HG03097 (cell line): Measurements from ENCODE around the gene LOC128125822.
"Not testable (repeated sequence)": the region's sequence is repeated elsewhere in the genome, so short reads cannot be mapped to it uniquely, and the experiment has no call there.

Experiments used
- ATAC-seq: cut with Tn5 transposase; IDR thresholded peaks from one replicate; pipeline ENCODE4 v1.9.1; 2021; ENCODE audit not compliant: unreplicated experiment, low FRiP score

The LOC128125822 gene

GRCh38 chr6:63572044-63572746 is at the start of gene LOC128125822, which contains the start of gene PTP4A1:
LOC128125822 (plus strand) TSS chr6:63572480.
PTP4A1 (plus strand) TSS chr6:63572480; CDS start chr6:63576881, 4,401 bp downstream.
- ATAC-seq, result peak; percentile 91

DNA sequence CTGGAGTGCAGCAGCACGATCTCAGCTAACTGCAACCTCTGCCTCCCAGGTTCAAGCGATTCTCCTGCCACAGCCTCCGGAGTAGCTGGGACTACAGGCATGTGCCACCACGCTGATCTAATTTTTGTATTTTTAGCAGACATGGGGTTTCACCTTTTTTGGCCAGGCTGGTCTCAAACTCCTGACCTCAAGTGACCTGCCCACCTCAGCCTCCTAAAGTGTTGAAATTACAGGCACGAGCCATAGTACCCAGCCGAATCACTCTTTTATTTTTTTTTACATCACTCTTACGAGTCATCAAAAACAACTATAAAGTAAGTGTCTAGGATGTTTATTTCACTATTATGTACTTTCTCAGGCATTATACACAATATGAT is 49.4 kb upstream of the LOC128125822 start:
- not testable (repeated sequence) for ATAC-seq

GRCh38 chr6:63523630-63524029 is 48.6 kb upstream of the LOC128125822 start:
- ATAC-seq, result no peak

- ATAC-seq, result no peak
These were observed 46.9 kb upstream of the LOC128125822 start for GRCh38 chr6:63525186-63525878.

DNA sequence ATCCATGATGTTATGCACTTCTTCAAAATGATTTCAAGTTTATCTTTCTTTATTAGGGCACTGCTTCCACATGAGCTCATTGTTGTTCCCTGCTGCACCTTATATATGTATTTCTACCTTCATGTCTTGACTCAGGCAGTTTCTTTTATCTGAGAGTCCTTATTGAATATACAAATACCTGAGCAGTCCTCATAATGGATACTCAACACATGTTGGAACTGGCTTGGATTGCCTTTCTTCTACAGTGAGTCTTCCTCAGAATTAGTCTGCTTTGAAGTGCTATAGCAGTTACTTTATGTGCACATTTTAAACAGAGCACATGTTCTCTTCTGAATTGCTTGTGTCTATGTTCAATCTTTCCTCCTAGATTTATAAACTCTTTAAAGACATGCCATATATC is 45.3 kb upstream of the LOC128125822 start:
- ATAC-seq, result no peak

- no peak for ATAC-seq
These were observed 44.4 kb upstream of the LOC128125822 start for GRCh38 chr6:63527658-63528514.

- ATAC-seq, result no peak
These were observed 42.8 kb upstream of the LOC128125822 start for GRCh38 chr6:63529498-63529897.

DNA sequence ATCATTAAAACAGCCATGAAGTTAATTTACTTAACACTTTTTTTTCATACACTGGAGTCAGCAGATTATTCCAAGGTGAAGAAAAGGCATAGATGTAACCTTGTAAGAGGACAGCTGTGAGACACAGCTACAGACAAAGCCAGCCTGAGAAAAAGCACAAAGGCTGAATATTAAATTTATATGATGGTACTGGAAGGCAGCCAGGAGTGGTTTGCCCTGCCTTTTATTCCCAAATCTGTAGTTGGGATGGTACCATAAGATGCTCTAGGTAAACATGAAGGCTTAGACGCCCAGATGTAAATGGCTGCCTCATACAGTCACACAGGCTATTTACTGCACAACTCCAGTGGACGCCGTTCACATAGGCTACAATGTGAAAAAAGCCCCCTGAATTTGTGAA is 42.1 kb upstream of the LOC128125822 start:
- no peak for ATAC-seq

- no peak for ATAC-seq
These were observed 41.3 kb upstream of the LOC128125822 start for GRCh38 chr6:63530991-63531390.

- ATAC-seq, result no peak
These were observed 39.3 kb upstream of the LOC128125822 start for GRCh38 chr6:63533026-63533425.

DNA sequence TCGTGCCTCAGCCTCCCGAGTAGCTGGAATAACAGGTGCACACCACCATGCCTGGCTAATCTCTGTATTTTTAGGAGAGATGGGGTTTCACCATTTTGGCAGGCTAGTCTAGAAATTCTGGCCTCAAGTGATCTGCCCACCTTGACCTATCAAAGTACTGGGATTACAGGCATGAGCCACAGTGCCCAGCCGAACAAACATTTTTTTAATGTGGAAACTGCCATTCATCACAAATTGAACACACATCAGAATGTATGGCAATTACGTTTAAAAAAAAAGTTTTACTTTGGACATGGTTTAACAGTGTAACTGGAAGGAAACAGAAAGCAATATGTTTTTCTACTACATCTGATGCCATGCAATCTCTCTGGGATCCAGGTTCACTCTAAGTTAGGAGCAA is 38.3 kb upstream of the LOC128125822 start:
- ATAC-seq, result no peak

DNA sequence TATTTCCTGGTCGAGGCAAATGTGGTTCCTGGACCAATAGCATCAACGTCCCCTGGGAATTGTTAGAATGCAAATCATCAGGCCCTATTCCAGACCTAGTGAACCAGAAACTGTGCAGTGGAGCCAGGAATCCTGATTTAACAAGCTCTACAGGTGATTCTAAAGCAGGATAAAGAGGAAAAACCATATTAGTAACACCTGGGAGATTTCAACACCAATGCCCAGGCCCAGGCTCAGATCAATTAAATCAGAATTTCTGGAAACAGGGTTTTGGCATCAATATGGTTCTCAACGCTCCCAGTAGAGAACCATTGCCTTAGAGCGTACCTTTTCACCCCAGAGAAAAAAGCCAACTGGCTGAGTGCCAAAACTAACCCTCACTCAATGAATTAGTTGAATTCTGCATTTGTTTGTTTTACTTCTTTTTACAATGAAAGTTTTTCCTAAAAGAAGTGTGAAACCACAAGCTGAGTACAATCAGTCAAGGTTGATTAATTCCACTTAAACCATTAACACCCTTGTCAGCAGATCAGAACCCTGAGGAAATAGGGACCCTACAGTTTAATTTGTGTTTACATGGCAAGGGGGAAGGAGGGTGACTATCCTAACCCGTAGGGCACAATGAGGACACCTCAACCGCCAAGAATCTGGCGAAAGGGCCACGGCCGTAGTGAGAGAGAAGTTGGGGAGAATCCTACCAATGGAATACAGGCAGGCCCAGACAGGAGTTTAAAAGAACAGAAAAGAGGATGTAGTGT is 34.9 kb upstream of the LOC128125822 start:
- no peak for ATAC-seq

GRCh38 chr6:63537959-63538300 is 34.4 kb upstream of the LOC128125822 start:
- no peak for ATAC-seq

GRCh38 chr6:63538550-63538949 is 33.7 kb upstream of the LOC128125822 start:
- no peak for ATAC-seq

DNA sequence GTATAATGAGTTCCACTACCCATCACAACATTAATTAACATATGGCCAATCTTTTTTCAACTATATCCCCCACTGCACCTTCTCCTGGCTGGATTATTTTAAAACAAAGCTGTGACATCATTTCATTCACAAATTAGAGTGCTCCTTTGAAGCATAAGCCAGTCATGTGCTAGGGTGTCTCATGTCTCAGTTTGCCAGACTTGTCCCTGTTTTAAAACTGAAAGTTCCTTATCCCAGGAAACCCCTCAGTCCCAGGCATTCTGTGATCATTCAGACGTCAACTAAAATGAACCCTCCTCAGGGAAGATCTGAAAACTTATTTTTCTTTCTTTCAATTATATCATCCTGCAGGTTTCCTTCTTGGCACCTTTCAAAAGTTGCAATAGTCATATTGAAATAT is 29.3 kb upstream of the LOC128125822 start:
- no peak for ATAC-seq

DNA sequence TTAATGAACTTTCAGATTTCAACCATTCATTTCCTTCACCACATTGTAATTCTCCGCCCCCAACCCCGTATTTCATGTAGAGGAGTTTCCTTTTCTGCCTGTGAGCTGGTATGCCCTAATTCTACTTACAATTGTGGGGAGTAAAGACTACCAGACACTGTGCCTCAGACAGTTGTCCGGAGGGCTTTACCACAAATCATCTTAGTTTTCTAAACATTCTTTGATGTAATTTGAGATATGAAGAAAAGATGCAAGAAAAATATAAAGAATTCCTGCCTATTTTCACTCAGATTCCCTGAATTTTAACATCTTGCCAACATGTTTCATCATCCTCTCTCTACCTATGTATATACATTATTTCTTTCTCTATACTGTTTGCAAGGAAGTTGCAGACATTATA is 28.3 kb upstream of the LOC128125822 start:
- ATAC-seq, result no peak

DNA sequence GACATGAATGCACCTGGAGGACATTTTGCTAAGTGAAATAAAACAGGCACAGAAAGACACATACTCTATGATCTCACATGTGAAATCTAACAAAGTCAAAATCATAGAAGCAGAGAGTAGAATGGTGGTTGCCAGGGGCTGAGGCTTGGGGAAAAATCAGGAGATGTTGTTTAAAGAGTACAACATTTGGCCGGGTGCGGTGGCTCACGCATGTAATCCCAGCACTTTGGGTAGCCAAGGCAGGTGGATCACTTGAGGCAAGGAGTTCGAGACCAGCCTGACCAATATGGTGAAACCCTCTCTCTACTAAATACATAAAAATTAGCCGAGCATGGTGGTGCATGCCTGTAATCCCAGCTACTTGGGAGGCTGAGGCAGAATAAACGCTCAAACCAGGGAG is 26.0 kb upstream of the LOC128125822 start:
- ATAC-seq, result no peak

GRCh38 chr6:63546697-63547096 is 25.6 kb upstream of the LOC128125822 start:
- ATAC-seq, result no peak

DNA sequence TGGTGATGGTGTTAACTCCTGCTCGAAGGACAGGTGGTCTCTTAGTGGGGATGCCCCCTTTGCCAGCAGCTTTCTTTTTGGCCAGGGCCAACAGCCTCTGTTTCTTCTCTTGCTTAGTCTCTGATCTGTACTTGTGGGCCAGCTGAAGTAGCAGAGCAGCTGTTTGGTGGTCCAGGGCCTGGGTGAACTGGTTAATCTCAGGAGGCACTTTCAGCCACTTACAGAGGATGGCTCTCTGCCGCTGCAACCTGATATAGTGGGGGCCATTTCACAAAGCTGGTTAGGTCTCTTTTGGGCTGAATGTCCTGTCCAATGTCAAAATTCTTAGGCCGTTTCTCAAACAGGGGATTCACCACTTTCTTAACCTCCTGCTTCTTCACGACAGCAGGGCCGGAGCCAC is 23.2 kb upstream of the LOC128125822 start:
- no peak for ATAC-seq

DNA sequence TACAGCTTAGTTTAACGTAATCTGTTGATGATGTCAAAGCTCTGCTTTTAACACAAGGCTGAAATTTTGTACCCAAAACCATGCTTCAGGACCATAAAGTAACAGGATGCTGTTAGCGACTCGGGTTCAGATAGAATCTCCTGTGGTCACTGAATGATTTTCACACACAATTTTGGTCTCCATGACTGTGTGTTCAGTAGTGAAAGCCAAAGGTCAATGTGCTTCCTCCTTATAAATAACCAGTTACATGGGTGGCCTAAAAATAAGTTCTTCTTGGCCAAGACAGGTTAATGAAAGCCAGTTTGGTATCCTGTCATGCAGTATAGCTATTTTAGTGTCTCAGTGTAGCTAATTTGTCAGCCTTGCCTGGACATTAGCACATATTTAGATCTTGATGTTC is 19.1 kb upstream of the LOC128125822 start:
- ATAC-seq, result peak; percentile 99

- no peak for ATAC-seq
These were observed 18.4 kb upstream of the LOC128125822 start for GRCh38 chr6:63553900-63554299.
